Measurements from ENCODE around the gene TMEM256.
A peak's percentile ranks its signal among the peaks of the same experiment; 100 is the strongest.

The TMEM256 gene

GRCh38 chr17:7423679-7424078, 19.8 kb upstream of the TMEM256 start:
- no peak for TF ChIP-seq CTCF (IDR thresholded peaks at IDR 0.05; ENCODE audit: insufficient read depth, low read depth, low read length, missing control alignments)
- DNase-seq (ENCODE audit: low read depth) = no peak
- no peak overlapping the region for H3K4me3 ChIP-seq (ENCODE audit: low read length)

GRCh38 chr17:7421186-7421585, 17.3 kb upstream of the TMEM256 start:
- no peak overlapping the region for H3K4me3 ChIP-seq (ENCODE audit: low read length)
- no peak for TF ChIP-seq CTCF (IDR thresholded peaks at IDR 0.05; ENCODE audit: insufficient read depth, low read depth, low read length, missing control alignments)
- no peak for DNase-seq (ENCODE audit: low read depth)

- no peak within 1 kb of the TSS for H3K4me3 ChIP-seq (ENCODE audit: low read length)
- DNase-seq (ENCODE audit: low read depth) = no peak
- no peak for TF ChIP-seq CTCF (IDR thresholded peaks at IDR 0.05; ENCODE audit: insufficient read depth, low read depth, low read length, missing control alignments)
Measured at GRCh38 chr17:7419819-7420610, 16.1 kb upstream of the TMEM256 start, which contains the start of gene SPEM1. Gene SPEM1 (plus strand): TSS chr17:7420324. CDS start chr17:7420385, 61 bp downstream.

- H3K4me3 ChIP-seq (ENCODE audit: low read length) = no peak overlapping the region
- TF ChIP-seq CTCF (IDR thresholded peaks at IDR 0.05; ENCODE audit: insufficient read depth, low read depth, low read length, missing control alignments) = no peak
- DNase-seq (ENCODE audit: low read depth) = no peak
Measured at GRCh38 chr17:7418472-7419152, 14.7 kb upstream of the TMEM256 start.

- no peak overlapping the region for H3K4me3 ChIP-seq (ENCODE audit: low read length)
- no peak for TF ChIP-seq CTCF (IDR thresholded peaks at IDR 0.05; ENCODE audit: insufficient read depth, low read depth, low read length, missing control alignments)
- no peak for DNase-seq (ENCODE audit: low read depth)
Measured at GRCh38 chr17:7417056-7417655, 13.3 kb upstream of the TMEM256 start.

GRCh38 chr17:7416323-7416722, 12.4 kb upstream of the TMEM256 start:
- H3K4me3 ChIP-seq (ENCODE audit: low read length) = no peak overlapping the region
- peak; percentile 23 for TF ChIP-seq CTCF (IDR thresholded peaks at IDR 0.05; ENCODE audit: insufficient read depth, low read depth, low read length, missing control alignments)
- no peak for DNase-seq (ENCODE audit: low read depth)

Measured in epithelial cell of esophagus (primary cell).